Measurements from ENCODE around the gene SLC44A3. TPM values are rescaled to one million over a fixed set of nuclear protein-coding genes. Genes with fewer than 3 reads are reported as not detected.
"Not testable (repeated sequence)": the region's sequence is repeated elsewhere in the genome, so short reads cannot be mapped to it uniquely, and the experiment has no call there.

The SLC44A3 gene
- total RNA-seq, 1 donor from 2014 or later: not detected

GRCh38 chr1:94928293-94928939 lies 108.3 kb downstream of the SLC44A3 start:
- no peaks in the 10 kb centered on the region for H3K9me3 Mint-ChIP-seq
- H3K36me3 Mint-ChIP-seq (ENCODE audit: low read depth): peaks cover 2% of the 10 kb centered on the region
- peak overlapping the region; percentile 68 for H3K4me3 Mint-ChIP-seq
- DNase-seq (ENCODE audit: low spot score): no peak
- H3K27me3 Mint-ChIP-seq (ENCODE audit: insufficient read depth): peaks cover 41% of the 10 kb centered on the region
- H3K27ac Mint-ChIP-seq: no peak overlapping the region
- H3K4me1 Mint-ChIP-seq (ENCODE audit: low read depth): peaks cover 14% of the 10 kb centered on the region
- intact Hi-C loops (cut with micrococcal nuclease): no loop called here

GRCh38 chr1:94929351-94930217 lies 109.4 kb downstream of the SLC44A3 start:
- intact Hi-C loops (cut with micrococcal nuclease): no loop called here
- no peak overlapping the region for H3K4me3 Mint-ChIP-seq
- H3K27ac Mint-ChIP-seq: no peak overlapping the region
- peaks cover 35% of the 10 kb centered on the region for H3K27me3 Mint-ChIP-seq (ENCODE audit: insufficient read depth)
- DNase-seq (ENCODE audit: low spot score): no peak
- H3K4me1 Mint-ChIP-seq (ENCODE audit: low read depth): peaks cover 9% of the 10 kb centered on the region
- no peaks in the 10 kb centered on the region for H3K9me3 Mint-ChIP-seq
- H3K36me3 Mint-ChIP-seq (ENCODE audit: low read depth): peaks cover 2% of the 10 kb centered on the region

- no peak for DNase-seq (ENCODE audit: low spot score)
- H3K4me1 Mint-ChIP-seq (ENCODE audit: low read depth): no peaks in the 10 kb centered on the region
- H3K27me3 Mint-ChIP-seq (ENCODE audit: insufficient read depth): peaks cover 20% of the 10 kb centered on the region
- H3K9me3 Mint-ChIP-seq: no peaks in the 10 kb centered on the region
- H3K36me3 Mint-ChIP-seq (ENCODE audit: low read depth): peaks cover 2% of the 10 kb centered on the region
- H3K4me3 Mint-ChIP-seq: no peak overlapping the region
- intact Hi-C loops (cut with micrococcal nuclease): no loop called here
- H3K27ac Mint-ChIP-seq: no peak overlapping the region
These were observed 111.2 kb downstream of the SLC44A3 start for GRCh38 chr1:94931254-94931841.

- Mint-ChIP-seq H3K4me1 (ENCODE audit: low read depth) (no peaks in the 10 kb centered on the region), H3K4me3 (no peak overlapping the region), H3K9me3 (no peaks in the 10 kb centered on the region), H3K27me3 (ENCODE audit: insufficient read depth) (peaks cover 4% of the 10 kb centered on the region), H3K36me3 (ENCODE audit: low read depth) (no peaks in the 10 kb centered on the region), H3K27ac (no peak overlapping the region)
- intact Hi-C loops (cut with micrococcal nuclease): no loop called here
- no peak for DNase-seq (ENCODE audit: low spot score)
These were observed 114.4 kb downstream of the SLC44A3 start for GRCh38 chr1:94934551-94934950.

GRCh38 chr1:94935034-94935433 lies 114.9 kb downstream of the SLC44A3 start:
- no peak overlapping the region for H3K27ac Mint-ChIP-seq
- intact Hi-C loops (cut with micrococcal nuclease): no loop called here
- H3K27me3 Mint-ChIP-seq (ENCODE audit: insufficient read depth): peaks cover 4% of the 10 kb centered on the region
- DNase-seq (ENCODE audit: low spot score): no peak
- H3K4me3 Mint-ChIP-seq: no peak overlapping the region
- H3K36me3 Mint-ChIP-seq (ENCODE audit: low read depth): no peaks in the 10 kb centered on the region
- no peaks in the 10 kb centered on the region for H3K4me1 Mint-ChIP-seq (ENCODE audit: low read depth)
- no peaks in the 10 kb centered on the region for H3K9me3 Mint-ChIP-seq

- H3K27me3 Mint-ChIP-seq (ENCODE audit: insufficient read depth): peaks cover 6% of the 10 kb centered on the region
- no peaks in the 10 kb centered on the region for H3K4me1 Mint-ChIP-seq (ENCODE audit: low read depth)
- intact Hi-C loops (cut with micrococcal nuclease): no loop called here
- H3K4me3 Mint-ChIP-seq: no peak overlapping the region
- H3K27ac Mint-ChIP-seq: no peak overlapping the region
- no peak for DNase-seq (ENCODE audit: low spot score)
- no peaks in the 10 kb centered on the region for H3K9me3 Mint-ChIP-seq
- no peaks in the 10 kb centered on the region for H3K36me3 Mint-ChIP-seq (ENCODE audit: low read depth)
These were observed 115.3 kb downstream of the SLC44A3 start for GRCh38 chr1:94935476-94935875.

- Mint-ChIP-seq H3K4me1 (ENCODE audit: low read depth) (no peaks in the 10 kb centered on the region), H3K4me3 (no peak overlapping the region)
- intact Hi-C loops (cut with micrococcal nuclease): no loop called here
These were observed 116.9 kb downstream of the SLC44A3 start for GRCh38 chr1:94936861-94937620.

GRCh38 chr1:94937820-94938219 lies 117.7 kb downstream of the SLC44A3 start:
- no peak overlapping the region for H3K4me3 Mint-ChIP-seq
- no peaks in the 10 kb centered on the region for H3K9me3 Mint-ChIP-seq
- no peak overlapping the region for H3K27ac Mint-ChIP-seq
- DNase-seq (ENCODE audit: low spot score): no peak
- H3K27me3 Mint-ChIP-seq (ENCODE audit: insufficient read depth): peaks cover 9% of the 10 kb centered on the region
- intact Hi-C loops (cut with micrococcal nuclease): no loop called here
- H3K4me1 Mint-ChIP-seq (ENCODE audit: low read depth): no peaks in the 10 kb centered on the region
- no peaks in the 10 kb centered on the region for H3K36me3 Mint-ChIP-seq (ENCODE audit: low read depth)

More at GRCh38 chr1:94936861-94937620, 116.9 kb downstream of the SLC44A3 start:
- H3K27ac Mint-ChIP-seq: no peak overlapping the region
- no peaks in the 10 kb centered on the region for H3K36me3 Mint-ChIP-seq (ENCODE audit: low read depth)
- H3K27me3 Mint-ChIP-seq (ENCODE audit: insufficient read depth): peaks cover 10% of the 10 kb centered on the region
- no peak for DNase-seq (ENCODE audit: low spot score)
- no peaks in the 10 kb centered on the region for H3K9me3 Mint-ChIP-seq

- H3K27ac Mint-ChIP-seq: no peak overlapping the region
- peaks cover 14% of the 10 kb centered on the region for H3K27me3 Mint-ChIP-seq (ENCODE audit: insufficient read depth)
- no peaks in the 10 kb centered on the region for H3K4me1 Mint-ChIP-seq (ENCODE audit: low read depth)
- no peaks in the 10 kb centered on the region for H3K9me3 Mint-ChIP-seq
- intact Hi-C loops (cut with micrococcal nuclease): no loop called here
- H3K36me3 Mint-ChIP-seq (ENCODE audit: low read depth): no peaks in the 10 kb centered on the region
- no peak overlapping the region for H3K4me3 Mint-ChIP-seq
- no peak for DNase-seq (ENCODE audit: low spot score)
These were observed 120.6 kb downstream of the SLC44A3 start for GRCh38 chr1:94940738-94941137.

GRCh38 chr1:94941480-94941879 lies 121.3 kb downstream of the SLC44A3 start:
- H3K27ac Mint-ChIP-seq; intact Hi-C loops (cut with micrococcal nuclease); H3K4me1 Mint-ChIP-seq (ENCODE audit: low read depth); H3K36me3 Mint-ChIP-seq (ENCODE audit: low read depth); DNase-seq (ENCODE audit: low spot score); H3K9me3 Mint-ChIP-seq; H3K4me3 Mint-ChIP-seq: not testable (repeated sequence)
- H3K27me3 Mint-ChIP-seq (ENCODE audit: insufficient read depth): peaks cover 14% of the 10 kb centered on the region

- Mint-ChIP-seq H3K4me1 (ENCODE audit: low read depth) (no peaks in the 10 kb centered on the region), H3K4me3 (no peak overlapping the region), H3K9me3 (no peaks in the 10 kb centered on the region), H3K27me3 (ENCODE audit: insufficient read depth) (peaks cover 14% of the 10 kb centered on the region), H3K36me3 (ENCODE audit: low read depth) (no peaks in the 10 kb centered on the region), H3K27ac (no peak overlapping the region)
- no peak for DNase-seq (ENCODE audit: low spot score)
- intact Hi-C loops (cut with micrococcal nuclease): no loop called here
These were observed 122.3 kb downstream of the SLC44A3 start for GRCh38 chr1:94942171-94943128.

All from activated T-helper 1 cell treated with anti-CD3 and anti-CD28 coated beads, Interleukin-12 subunit alpha, Interleukin-12 subunit beta, Interleukin-2, Interleukin-4 antibody, amounts not matched to agents 30 ng/mL and 10 ng/mL and 1 ng/mL, durations not matched to agents 14 hours and 24 hours and 36 hours (primary cell).